ENCODE results near the gene RPGRIP1L.

DNA sequence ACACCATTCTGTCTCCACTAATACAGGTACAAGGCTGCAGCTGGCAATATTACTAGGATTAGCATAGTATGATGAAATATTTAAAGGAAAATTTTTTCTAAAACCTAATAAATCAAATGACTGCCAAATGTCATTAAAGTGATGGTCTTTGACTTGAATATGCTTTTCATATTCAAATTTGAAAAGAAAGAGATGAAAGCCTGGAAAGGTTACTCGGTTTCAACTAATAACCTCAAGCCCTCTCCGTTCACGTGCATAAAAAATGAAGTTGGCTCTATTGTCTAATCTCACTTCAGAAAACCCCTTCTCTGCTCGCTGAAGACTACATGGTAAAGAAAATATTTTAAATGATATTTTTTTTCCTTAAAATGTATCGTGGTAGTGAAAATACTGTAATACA is 83.2 kb downstream of the RPGRIP1L start:
- TF ChIP-seq CTCF (IDR thresholded peaks at IDR 0.05): no peak
- no peak for TF ChIP-seq POLR2A (IDR thresholded peaks at IDR 0.05; ENCODE audit: low read length)
- no peak for TF ChIP-seq MAX (IDR thresholded peaks at IDR 0.05)
